Thoracic aorta (tissue), 2 donors: Measurements from ENCODE around the gene OSBPL5. TPM values are rescaled to one million over a fixed set of nuclear protein-coding genes. Genes with fewer than 3 reads are reported as not detected.

Experiments used
- ATAC-seq: fragments of 150-250 bp; one replicate; pipeline ENCODE4 v1.8.0; 2017; ENCODE audit warnings: low read depth; ENCODE audit not compliant: insufficient number of reproducible peaks, low FRiP score
- DNase-seq: peaks from one replicate; pipeline ENCODE4 v3.0.0-alpha.2; 2020; ENCODE audit warnings: low spot score
- H3K27ac ChIP-seq, 2 donors: fragments of 200-600 bp; sonication (generic); 1 replicate in 1 of 2; 2 replicates in 1 of 2; pipeline ENCODE4 v1.5.1; 2016; ENCODE audit warnings: mild to moderate bottlenecking in 2 of 2, moderate library complexity in 2 of 2
- H3K27me3 ChIP-seq: fragments of 200-600 bp; sonication (generic); replicated peaks from 2 replicates; pipeline ENCODE4 v1.6.0; 2016; ENCODE audit warnings: mild to moderate bottlenecking; ENCODE audit not compliant: insufficient read depth
- H3K36me3 ChIP-seq: fragments of 200-600 bp; sonication (generic); one replicate; pipeline ENCODE4 v1.5.1; 2016
- H3K4me1 ChIP-seq, 2 donors: fragments of 200-600 bp; sonication (generic); 1 replicate in 1 of 2; 2 replicates in 1 of 2; pipeline versions ENCODE4 v1.5.1 to v1.6.0; 2016; ENCODE audit warnings: low read depth in 2 of 2, mild to moderate bottlenecking in 1 of 2; ENCODE audit not compliant: control insufficient read depth in 1 of 2
- H3K4me3 ChIP-seq: fragments of 200-600 bp; sonication (generic); 2 replicates; pipeline ENCODE4 v1.5.1; 2016; ENCODE audit warnings: mild to moderate bottlenecking
- H3K9me3 ChIP-seq: fragments of 200-600 bp; sonication (generic); 2 replicates; pipeline ENCODE4 v1.5.1; 2016
- total RNA-seq, 2 donors: library from RNA; depleted of rRNA; stranded (reverse); fragments of >200 nt; gene quantifications; one replicate each; pipeline versions ENCODE4 v1.1.0 to v1.2.3, GENCODE V29; 2016
- TF ChIP-seq, protein P1 (sequence below): fragments of 200-600 bp; sonication (generic); IDR thresholded peaks from one replicate; pipeline ENCODE4 v1.5.1; 2019; ENCODE audit warnings: antibody characterized with exemption

The OSBPL5 gene
- total RNA-seq, 2 donors from 2014 or later: 99.9 to 121 TPM

DNA sequence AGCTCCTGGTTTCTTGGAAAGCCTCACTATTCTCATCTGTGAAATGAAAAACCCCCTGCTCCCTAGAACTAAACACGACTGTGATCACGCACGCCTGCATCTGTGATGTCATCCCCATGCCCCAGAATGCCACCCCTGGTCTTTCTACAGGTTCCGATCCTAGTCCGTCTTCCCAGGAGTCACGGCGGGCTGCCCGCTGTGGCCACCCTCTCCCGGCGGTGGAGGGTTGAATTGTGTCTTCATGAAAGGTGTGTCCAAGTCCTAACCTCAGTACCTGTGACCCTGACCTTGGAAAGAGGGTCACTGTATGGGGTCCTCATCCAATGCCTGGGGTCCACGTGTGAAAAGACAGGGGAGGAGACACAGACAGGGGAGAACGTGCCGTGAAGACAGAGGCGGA, 14.4 kb downstream of the OSBPL5 start:
- no peak overlapping the region for H3K4me3 ChIP-seq
- H3K27ac ChIP-seq: no peak overlapping the region
- no peaks in the 10 kb centered on the region for H3K36me3 ChIP-seq
- TF ChIP-seq, protein P1, sequence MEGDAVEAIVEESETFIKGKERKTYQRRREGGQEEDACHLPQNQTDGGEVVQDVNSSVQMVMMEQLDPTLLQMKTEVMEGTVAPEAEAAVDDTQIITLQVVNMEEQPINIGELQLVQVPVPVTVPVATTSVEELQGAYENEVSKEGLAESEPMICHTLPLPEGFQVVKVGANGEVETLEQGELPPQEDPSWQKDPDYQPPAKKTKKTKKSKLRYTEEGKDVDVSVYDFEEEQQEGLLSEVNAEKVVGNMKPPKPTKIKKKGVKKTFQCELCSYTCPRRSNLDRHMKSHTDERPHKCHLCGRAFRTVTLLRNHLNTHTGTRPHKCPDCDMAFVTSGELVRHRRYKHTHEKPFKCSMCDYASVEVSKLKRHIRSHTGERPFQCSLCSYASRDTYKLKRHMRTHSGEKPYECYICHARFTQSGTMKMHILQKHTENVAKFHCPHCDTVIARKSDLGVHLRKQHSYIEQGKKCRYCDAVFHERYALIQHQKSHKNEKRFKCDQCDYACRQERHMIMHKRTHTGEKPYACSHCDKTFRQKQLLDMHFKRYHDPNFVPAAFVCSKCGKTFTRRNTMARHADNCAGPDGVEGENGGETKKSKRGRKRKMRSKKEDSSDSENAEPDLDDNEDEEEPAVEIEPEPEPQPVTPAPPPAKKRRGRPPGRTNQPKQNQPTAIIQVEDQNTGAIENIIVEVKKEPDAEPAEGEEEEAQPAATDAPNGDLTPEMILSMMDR: no peak
- H3K9me3 ChIP-seq: no peaks in the 10 kb centered on the region
- H3K27me3 ChIP-seq: no peaks in the 10 kb centered on the region
- ATAC-seq: no peak
- no peak for DNase-seq
- H3K4me1 ChIP-seq: peaks cover 61 to 99% of the 10 kb centered on the region in 2 donors

DNA sequence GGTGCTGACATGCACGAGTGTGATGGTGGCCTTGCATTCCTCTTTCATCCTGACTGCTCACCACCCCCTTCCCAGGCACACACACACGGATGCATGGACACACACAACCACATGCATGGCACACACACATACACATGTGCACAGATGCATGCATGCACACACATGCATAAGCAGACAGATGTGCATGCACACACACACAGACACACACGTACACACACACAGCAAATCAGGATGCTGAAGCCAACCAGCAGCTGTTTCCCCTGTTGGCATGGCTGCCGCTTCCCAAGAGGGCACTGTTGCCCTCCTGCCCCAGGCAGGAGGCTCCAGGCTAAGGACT, 15.3 kb downstream of the OSBPL5 start:
- no peaks in the 10 kb centered on the region for H3K27me3 ChIP-seq
- no peak overlapping the region for H3K27ac ChIP-seq
- DNase-seq: no peak
- TF ChIP-seq, protein P1: no peak
- no peak for ATAC-seq
- no peaks in the 10 kb centered on the region for H3K36me3 ChIP-seq
- H3K9me3 ChIP-seq: no peaks in the 10 kb centered on the region
- no peak overlapping the region for H3K4me3 ChIP-seq
- peaks cover 54 to 99% of the 10 kb centered on the region in 2 donors for H3K4me1 ChIP-seq

DNA sequence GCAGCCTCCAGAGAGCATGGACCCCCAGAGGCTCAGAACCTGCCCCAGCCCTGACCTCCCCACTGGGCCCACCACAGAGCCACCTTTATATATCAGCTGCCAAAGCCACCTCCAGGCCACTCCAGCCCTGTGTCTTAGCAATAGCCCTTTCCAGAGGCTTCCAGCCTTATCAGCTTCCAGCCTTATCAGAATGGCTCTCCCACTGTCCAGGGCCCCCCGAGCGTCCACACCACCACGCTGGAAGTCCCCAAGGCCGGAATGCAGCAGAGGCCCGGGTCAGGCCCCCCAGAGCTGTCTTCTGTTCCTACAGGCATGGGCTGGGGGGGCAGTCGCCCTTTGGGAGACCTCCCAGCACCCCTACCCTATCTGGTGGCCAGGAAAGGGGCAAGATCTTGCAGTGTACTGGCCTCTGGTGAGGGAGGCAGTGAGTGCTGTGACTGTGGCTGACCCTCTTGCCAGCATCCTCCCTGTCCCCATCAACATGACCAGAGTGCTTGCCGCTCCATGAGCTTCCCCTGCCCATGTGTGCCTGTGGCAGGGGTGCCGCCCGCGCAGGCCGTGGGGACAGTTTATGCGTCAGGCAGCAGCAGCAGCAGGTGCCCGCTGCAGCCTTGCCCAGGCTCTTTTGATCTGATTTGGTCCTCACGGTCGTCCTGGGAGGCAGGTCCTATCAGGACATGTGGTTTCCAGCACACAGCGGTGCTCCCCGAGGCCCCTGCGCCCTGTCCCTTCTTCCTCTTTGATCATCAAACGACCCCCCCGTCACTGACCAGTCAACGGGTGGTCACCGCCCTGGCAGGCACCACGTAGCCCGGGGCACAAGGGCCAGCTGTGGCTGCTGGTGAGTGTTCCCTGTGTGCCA, 15.9 kb downstream of the OSBPL5 start:
- no peaks in the 10 kb centered on the region for H3K27me3 ChIP-seq
- ATAC-seq: no peak
- peaks cover 49 to 94% of the 10 kb centered on the region in 2 donors for H3K4me1 ChIP-seq
- TF ChIP-seq, protein P1: no peak
- no peak for DNase-seq
- H3K36me3 ChIP-seq: no peaks in the 10 kb centered on the region
- H3K27ac ChIP-seq: peak overlapping the region; percentile 92 to 95
- no peak overlapping the region for H3K4me3 ChIP-seq
- H3K9me3 ChIP-seq: no peaks in the 10 kb centered on the region

DNA sequence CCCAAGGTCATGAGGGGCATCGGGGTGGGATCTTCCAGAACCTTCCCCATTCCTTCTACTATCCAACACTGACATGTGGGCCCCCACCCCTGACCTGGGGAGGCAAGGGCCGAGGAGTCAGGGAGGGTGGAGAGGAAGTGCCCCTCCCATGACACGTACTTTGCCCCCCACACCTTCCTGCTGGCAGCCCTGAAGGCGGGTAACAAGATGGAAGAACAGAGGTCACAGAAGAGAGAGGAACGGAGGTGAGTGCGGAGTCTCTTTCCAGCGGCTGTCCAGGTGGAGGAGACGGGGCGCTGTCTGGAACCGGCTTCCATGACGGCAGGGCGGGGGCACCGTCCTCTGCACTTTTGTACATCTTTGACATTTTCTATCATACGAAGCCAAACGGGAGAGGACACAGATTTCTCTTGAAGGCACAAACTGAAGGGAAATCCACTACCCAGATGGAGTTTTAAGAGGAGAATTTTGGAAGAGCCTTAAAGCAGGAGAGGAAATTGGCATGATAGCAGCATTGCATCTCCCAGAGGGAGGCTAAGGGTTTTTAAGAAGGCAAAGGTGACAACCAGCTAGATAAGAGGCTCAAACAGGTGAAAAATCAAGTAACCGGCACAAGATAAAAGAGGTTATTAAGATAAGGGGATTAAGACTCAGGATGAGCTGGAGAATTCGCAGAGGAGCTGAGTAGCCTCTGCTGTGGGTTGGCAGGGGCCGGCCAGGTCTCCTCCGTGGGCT, 16.7 kb downstream of the OSBPL5 start:
- peak overlapping the region; percentile 92 to 95 for H3K27ac ChIP-seq

DNA sequence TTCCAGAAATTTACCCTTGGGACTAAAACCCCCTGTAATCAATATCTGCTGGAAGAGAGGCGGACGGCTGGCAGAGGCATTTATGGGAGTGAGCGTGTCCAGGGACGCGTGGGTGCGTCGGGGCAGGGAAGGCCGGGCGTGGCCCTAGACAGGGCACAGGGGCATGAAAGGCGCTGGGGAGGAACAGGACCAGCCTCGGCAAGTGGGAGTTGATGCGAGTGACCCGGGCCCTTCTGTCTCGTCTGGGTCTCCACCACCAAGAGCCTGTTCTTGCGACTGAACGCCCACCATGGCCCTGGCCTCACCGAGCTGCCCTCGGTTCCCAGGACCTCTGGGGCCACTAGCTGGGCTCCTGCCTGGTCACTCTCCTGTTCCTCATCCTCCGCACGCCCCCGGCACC, 17.5 kb downstream of the OSBPL5 start:
- Histone ChIP-seq H3K27me3 (no peaks in the 10 kb centered on the region), H3K4me3 (peak overlapping the region; percentile 55), H3K27ac (peak overlapping the region; percentile 92 to 95), H3K9me3 (no peaks in the 10 kb centered on the region), H3K4me1 (peaks cover 34 to 78% of the 10 kb centered on the region in 2 donors), H3K36me3 (peaks cover 1% of the 10 kb centered on the region)
- no peak for ATAC-seq
- TF ChIP-seq, protein P1: no peak
- no peak for DNase-seq

More for the DNA sequence above, 16.7 kb downstream of the OSBPL5 start:
- TF ChIP-seq, protein P1: no peak
- Histone ChIP-seq H3K9me3 (no peaks in the 10 kb centered on the region), H3K4me1 (peaks cover 41 to 86% of the 10 kb centered on the region in 2 donors), H3K27me3 (no peaks in the 10 kb centered on the region), H3K4me3 (no peak overlapping the region), H3K36me3 (no peaks in the 10 kb centered on the region)
- no peak for ATAC-seq
- DNase-seq: no peak
